Upper lobe of right lung (tissue), 1 donor: ENCODE measurements around the gene MCM7. TPM values are rescaled to one million over a fixed set of nuclear protein-coding genes. Genes with fewer than 3 reads are reported as not detected.
A peak's percentile ranks its signal among the peaks of the same experiment; 100 is the strongest.

Source experiments
- ATAC-seq: fragments of 200-7000 bp; cut with Tn5 transposase; one replicate; pipeline ENCODE4 v1.9.1; 2020; ENCODE audit warnings: mild to moderate bottlenecking, moderate library complexity
- DNase-seq: peaks from one replicate; pipeline ENCODE4 v3.0.0-alpha.2; 2020
- H3K27ac ChIP-seq: fragments of 200-600 bp; one replicate; pipeline ENCODE4 v1.8.0; 2022
- H3K27me3 ChIP-seq: fragments of 200-600 bp; one replicate; pipeline ENCODE4 v1.8.0; 2022; ENCODE audit warnings: mild to moderate bottlenecking
- H3K36me3 ChIP-seq: fragments of 200-600 bp; one replicate; pipeline ENCODE4 v1.8.0; 2022
- H3K4me1 ChIP-seq: fragments of 200-600 bp; one replicate; pipeline ENCODE4 v1.8.0; 2022
- H3K4me3 ChIP-seq: fragments of 200-600 bp; one replicate; pipeline ENCODE4 v1.8.0; 2022; ENCODE audit warnings: mild to moderate bottlenecking
- H3K9me3 ChIP-seq: fragments of 200-600 bp; one replicate; pipeline ENCODE4 v1.8.0; 2022
- intact Hi-C: fragments of 100-400 bp; cut with DNase I; formaldehyde crosslinking; loops from one replicate; pipeline ENCODE4 v1.11.0; 2022
- total RNA-seq: library from RNA; stranded (reverse); fragmentation: NEBNext Ultra II Directional; extraction: Animal tissue kit (Norgen Biotek cat#: 25700); gene quantifications from one replicate; pipeline ENCODE4 v1.2.1, GENCODE V29; 2021
- TF ChIP-seq, protein P1 (sequence below): fragments of 200-600 bp; IDR thresholded peaks from one replicate; pipeline ENCODE4 v1.8.0; 2022; ENCODE audit warnings: antibody characterized with exemption
- donor health status: DM: no; HTN: yes; CAD: no; lungs with severe emphysema.

Gene MCM7
- total RNA-seq, 1 donor from 2014 or later, result 48.7 TPM

DNA sequence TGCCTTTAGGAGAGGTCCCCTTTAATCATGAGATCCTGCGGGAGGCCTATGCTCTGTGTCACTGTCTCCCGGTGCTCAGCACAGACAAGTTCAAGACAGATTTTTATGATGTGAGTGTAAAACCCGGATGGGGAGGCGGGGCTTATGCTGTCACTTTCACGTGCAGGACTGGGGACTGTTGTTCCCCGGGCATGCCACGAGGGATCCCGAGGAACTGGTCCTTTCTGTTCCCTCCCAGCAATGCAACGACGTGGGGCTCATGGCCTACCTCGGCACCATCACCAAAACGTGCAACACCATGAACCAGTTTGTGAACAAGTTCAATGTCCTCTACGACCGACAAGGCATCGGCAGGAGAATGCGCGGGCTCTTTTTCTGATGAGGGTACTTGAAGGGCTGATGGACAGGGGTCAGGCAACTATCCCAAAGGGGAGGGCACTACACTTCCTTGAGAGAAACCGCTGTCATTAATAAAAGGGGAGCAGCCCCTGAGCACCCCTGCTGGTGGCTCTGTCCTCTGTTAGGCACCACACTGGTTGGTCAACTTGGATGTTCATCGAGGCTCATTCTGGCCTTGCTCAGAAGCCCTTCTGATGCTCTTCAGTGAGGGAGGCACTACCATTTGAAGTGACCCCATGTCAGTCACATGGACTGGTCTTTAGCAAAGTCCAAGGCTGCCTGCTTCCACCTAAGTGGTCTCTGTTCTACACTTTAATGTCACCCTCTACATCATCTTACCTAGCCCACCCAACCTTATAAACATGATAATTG lies 9.6 kb downstream of the MCM7 start:
- ATAC-seq (no peak), DNase-seq (no peak)
- H3K9me3 ChIP-seq, result no peaks in the 10 kb centered on the region
- peaks cover 66% of the 10 kb centered on the region for H3K36me3 ChIP-seq
- intact Hi-C loops, result no loop called here
- H3K27me3 ChIP-seq, result no peaks in the 10 kb centered on the region
- no peak overlapping the region for H3K27ac ChIP-seq
- H3K4me3 ChIP-seq, result no peak overlapping the region
- peaks cover 13% of the 10 kb centered on the region for H3K4me1 ChIP-seq
- TF ChIP-seq, protein P1, sequence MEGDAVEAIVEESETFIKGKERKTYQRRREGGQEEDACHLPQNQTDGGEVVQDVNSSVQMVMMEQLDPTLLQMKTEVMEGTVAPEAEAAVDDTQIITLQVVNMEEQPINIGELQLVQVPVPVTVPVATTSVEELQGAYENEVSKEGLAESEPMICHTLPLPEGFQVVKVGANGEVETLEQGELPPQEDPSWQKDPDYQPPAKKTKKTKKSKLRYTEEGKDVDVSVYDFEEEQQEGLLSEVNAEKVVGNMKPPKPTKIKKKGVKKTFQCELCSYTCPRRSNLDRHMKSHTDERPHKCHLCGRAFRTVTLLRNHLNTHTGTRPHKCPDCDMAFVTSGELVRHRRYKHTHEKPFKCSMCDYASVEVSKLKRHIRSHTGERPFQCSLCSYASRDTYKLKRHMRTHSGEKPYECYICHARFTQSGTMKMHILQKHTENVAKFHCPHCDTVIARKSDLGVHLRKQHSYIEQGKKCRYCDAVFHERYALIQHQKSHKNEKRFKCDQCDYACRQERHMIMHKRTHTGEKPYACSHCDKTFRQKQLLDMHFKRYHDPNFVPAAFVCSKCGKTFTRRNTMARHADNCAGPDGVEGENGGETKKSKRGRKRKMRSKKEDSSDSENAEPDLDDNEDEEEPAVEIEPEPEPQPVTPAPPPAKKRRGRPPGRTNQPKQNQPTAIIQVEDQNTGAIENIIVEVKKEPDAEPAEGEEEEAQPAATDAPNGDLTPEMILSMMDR, result no peak

DNA sequence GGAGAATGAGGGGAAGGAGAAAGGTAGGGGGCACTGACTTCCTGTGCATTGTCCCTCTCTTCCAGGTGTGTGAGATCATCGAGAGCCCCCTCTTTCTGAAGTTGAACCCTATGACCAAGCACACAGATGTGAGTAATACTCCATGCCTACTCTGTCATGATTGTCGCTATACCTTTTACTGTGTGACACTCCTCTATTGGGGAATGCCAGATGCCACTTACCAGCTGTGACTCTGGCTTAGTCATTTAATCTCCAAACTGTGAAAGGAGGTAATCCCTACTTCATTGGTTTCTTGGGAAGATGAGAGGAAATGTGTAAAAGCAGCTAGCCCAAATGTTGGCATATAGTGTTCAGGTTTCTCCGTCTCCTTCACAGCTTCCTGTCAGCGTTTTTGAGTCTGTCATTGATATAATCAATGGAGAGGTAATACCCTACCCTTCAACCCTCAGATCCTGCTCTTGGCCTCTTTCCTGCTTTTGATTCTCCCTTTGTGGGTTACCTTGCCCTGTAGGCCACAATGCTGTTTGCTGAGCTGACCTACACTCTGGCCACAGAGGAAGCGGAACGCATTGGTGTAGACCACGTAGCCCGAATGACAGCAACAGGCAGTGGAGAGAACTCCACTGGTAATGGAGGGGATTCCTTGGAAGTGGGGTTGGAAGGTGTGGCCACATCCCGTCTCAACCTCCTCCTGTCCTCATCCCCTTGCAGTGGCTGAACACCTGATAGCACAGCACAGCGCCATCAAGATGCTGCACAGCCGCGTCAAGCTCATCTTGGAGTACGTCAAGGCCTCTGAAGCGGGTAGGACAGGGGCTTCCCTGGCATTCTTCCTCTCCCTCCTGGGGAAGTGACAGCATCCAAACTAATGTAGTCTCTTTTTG lies 10.4 kb downstream of the MCM7 start:
- Histone ChIP-seq H3K9me3 (no peaks in the 10 kb centered on the region), H3K27ac (no peak overlapping the region), H3K4me3 (no peak overlapping the region), H3K36me3 (peaks cover 57% of the 10 kb centered on the region), H3K4me1 (peaks cover 13% of the 10 kb centered on the region), H3K27me3 (no peaks in the 10 kb centered on the region)
- intact Hi-C loops, result no loop called here
- DNase-seq (no peak), ATAC-seq (no peak)
- TF ChIP-seq, protein P1, result no peak

DNA sequence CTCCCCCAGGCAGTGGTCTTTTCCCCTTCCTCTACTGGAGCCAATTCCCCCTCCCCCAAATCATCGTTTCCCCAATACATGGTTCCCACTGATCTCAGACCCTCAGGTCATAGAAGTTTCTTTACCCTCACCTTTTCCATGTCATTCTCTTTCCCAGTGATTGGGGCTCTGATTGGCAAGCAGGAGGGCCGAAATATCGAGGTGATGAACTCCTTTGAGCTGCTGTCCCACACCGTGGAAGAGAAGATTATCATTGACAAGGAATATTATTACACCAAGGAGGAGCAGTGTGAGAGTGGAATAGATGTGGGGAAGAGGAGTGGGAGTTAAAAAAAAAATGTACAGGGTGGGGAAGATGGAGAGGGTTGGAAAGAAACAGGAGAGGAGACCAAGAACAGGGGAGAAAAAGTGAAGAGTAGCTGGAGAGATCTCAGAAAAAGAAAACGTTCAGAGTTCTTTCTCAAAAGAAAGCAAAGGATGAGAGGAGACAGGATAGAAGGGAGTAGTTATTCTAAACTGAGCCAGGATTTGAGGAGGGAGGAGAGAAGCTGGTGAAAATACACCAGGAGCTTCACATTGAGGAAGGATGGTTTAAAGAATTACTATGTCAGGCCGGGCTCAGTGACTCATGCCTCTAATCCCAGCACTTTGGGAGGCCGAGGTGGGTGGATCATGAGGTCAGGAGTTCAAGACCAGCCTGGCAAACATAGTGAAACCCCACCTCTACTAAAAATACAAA lies 11.6 kb downstream of the MCM7 start:
- peak overlapping the region; percentile 94 for H3K27ac ChIP-seq
- DNase-seq, result no peak
- no peak for ATAC-seq
- intact Hi-C loops, result no loop called here
- H3K4me3 ChIP-seq, result peak overlapping the region; percentile 88
- H3K27me3 ChIP-seq, result no peaks in the 10 kb centered on the region
- TF ChIP-seq, protein P1, result no peak
- peaks cover 13% of the 10 kb centered on the region for H3K4me1 ChIP-seq
- H3K9me3 ChIP-seq, result no peaks in the 10 kb centered on the region
- H3K36me3 ChIP-seq, result peaks cover 46% of the 10 kb centered on the region

DNA sequence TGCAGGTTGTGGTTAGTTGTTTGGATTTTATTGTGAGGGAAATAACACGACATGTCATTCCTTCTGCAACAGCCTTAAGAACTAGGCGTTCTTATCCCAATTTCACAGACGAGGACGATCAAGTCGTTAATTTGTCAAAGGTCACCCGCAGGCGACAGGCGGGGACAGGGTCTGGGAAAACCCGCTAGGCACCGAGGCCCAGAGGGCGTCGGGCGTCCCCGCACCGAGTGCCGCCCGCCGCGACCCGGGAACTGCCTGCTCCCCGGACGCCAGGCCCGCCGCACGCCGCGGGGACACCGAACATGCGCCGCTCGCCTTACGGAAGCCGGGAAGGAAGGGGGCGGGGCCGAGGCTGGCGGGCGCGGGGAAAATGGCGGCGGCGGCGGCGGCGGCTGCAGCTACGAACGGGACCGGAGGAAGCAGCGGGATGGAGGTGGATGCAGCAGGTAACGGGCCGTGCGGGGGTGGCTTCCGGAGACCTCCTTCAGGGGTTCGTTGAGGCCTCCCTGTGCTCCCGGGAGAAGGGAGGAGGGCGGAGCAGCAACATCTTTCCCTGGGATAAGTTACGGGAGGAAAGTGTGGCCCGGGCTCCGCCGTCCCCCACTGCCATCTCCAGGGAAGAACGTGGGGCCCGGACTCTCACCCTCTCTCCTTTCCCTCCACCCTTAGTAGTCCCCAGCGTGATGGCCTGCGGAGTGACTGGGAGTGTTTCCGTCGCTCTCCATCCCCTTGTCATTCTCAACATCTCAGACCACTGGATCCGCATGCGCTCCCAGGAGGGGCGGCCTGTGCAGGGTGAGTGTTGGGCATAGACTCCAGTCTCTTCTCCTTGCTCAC lies 12.4 kb downstream of the MCM7 start, which contains the start of gene COPS6:
COPS6 (plus strand) TSS at position 349 of the 837 bp plus-strand sequence; CDS start at position 371, 22 bp downstream.
- intact Hi-C loops, result no loop called here
- no peaks in the 10 kb centered on the region for H3K9me3 ChIP-seq
- TF ChIP-seq, protein P1, result no peak
- peaks cover 13% of the 10 kb centered on the region for H3K4me1 ChIP-seq
- peak; percentile 93 for DNase-seq
- H3K36me3 ChIP-seq, result peaks cover 38% of the 10 kb centered on the region
- H3K27me3 ChIP-seq, result no peaks in the 10 kb centered on the region
- peak within 1 kb of the TSS; percentile 88 for H3K4me3 ChIP-seq
- peak within 1 kb of the TSS; percentile 94 for H3K27ac ChIP-seq
- ATAC-seq, result peak; percentile 96
